GM23338 (cell line): ENCODE data around the gene LIMCH1. TPM values are rescaled to one million over a fixed set of nuclear protein-coding genes. Genes with fewer than 3 reads are reported as not detected.

Source experiments
- ATAC-seq: fragments of 200-7000 bp; cut with Tn5 transposase; 3 replicates; pipeline ENCODE4 v1.9.1; 2020
- DNase-seq: peaks from one replicate; pipeline ENCODE4 v3.0.0-alpha.2; 2015; ENCODE audit warnings: low spot score
- H2AFZ ChIP-seq: fragments of 200-600 bp; sonication (generic); 2 replicates; pipeline ENCODE4 v1.8.0; 2016; ENCODE audit warnings: antibody characterized with exemption, mild to moderate bottlenecking, moderate library complexity
- H3F3A ChIP-seq: fragments of 200-600 bp; sonication (generic); replicated peaks from 2 replicates; pipeline ENCODE4 v1.8.0; 2017; ENCODE audit warnings: antibody characterized with exemption, mixed run types, low read depth
- H3K27ac ChIP-seq: fragments of 200-600 bp; sonication (generic); 2 replicates; pipeline ENCODE4 v1.6.1; 2016; ENCODE audit warnings: low read depth
- H3K27me3 ChIP-seq: fragments of 200-600 bp; sonication (generic); 2 replicates; pipeline ENCODE4 v1.8.0; 2016; ENCODE audit warnings: mild to moderate bottlenecking, mixed run types, moderate library complexity; ENCODE audit not compliant: insufficient read depth
- H3K36me3 ChIP-seq: fragments of 200-600 bp; sonication (generic); 2 replicates; pipeline ENCODE4 v1.8.0; 2016; ENCODE audit warnings: mild to moderate bottlenecking; ENCODE audit not compliant: insufficient read depth
- H3K4me1 ChIP-seq: fragments of 200-600 bp; sonication (generic); 2 replicates; pipeline ENCODE4 v1.8.0; 2016; ENCODE audit warnings: mild to moderate bottlenecking, moderate library complexity; ENCODE audit not compliant: insufficient read depth
- H3K4me2 ChIP-seq: fragments of 200-600 bp; sonication (generic); 2 replicates; pipeline ENCODE4 v1.7.1; 2017; ENCODE audit warnings: mixed run types
- H3K4me3 ChIP-seq: fragments of 200-600 bp; sonication (generic); 2 replicates; pipeline ENCODE4 v1.6.1; 2016; ENCODE audit warnings: mixed run types
- H3K79me2 ChIP-seq: fragments of 200-600 bp; sonication (generic); replicated peaks from 2 replicates; pipeline ENCODE4 v1.8.0; 2017; ENCODE audit warnings: mild to moderate bottlenecking; ENCODE audit not compliant: insufficient read depth
- H3K9me2 ChIP-seq: fragments of 200-600 bp; sonication (generic); 2 replicates; pipeline ENCODE4 v1.8.0; 2017; ENCODE audit not compliant: insufficient read depth
- H4K20me1 ChIP-seq: fragments of 200-600 bp; sonication (generic); replicated peaks from 2 replicates; pipeline ENCODE4 v1.8.0; 2017; ENCODE audit warnings: mild to moderate bottlenecking; ENCODE audit not compliant: insufficient read depth
- H3K27ac Mint-ChIP-seq: 2 replicates; pipeline ENCODE4 v1.8.0; 2020; ENCODE audit warnings: inconsistent platforms, mild to moderate bottlenecking, moderate library complexity, mixed read lengths
- H3K27me3 Mint-ChIP-seq: 3 replicates; pipeline ENCODE4 v1.8.0; 2022; ENCODE audit warnings: low read depth, mild to moderate bottlenecking, moderate library complexity, mixed read lengths, inconsistent platforms; ENCODE audit not compliant: insufficient read depth, poor library complexity
- H3K36me3 Mint-ChIP-seq: 3 replicates; pipeline ENCODE4 v1.8.0; 2021; ENCODE audit warnings: low read depth, mild to moderate bottlenecking, inconsistent platforms, moderate library complexity, mixed read lengths
- H3K4me1 Mint-ChIP-seq: 3 replicates; pipeline ENCODE4 v1.8.0; 2020; ENCODE audit warnings: mild to moderate bottlenecking, inconsistent platforms, mixed read lengths
- H3K4me3 Mint-ChIP-seq: 3 replicates; pipeline ENCODE4 v1.8.0; 2021; ENCODE audit warnings: moderate library complexity, mild to moderate bottlenecking, inconsistent platforms, mixed read lengths
- H3K9me3 Mint-ChIP-seq: 3 replicates; pipeline ENCODE4 v1.8.0; 2020; ENCODE audit warnings: moderate library complexity, mild to moderate bottlenecking, inconsistent platforms, mixed read lengths
- EZH2 ChIP-seq: fragments of 200-600 bp; sonication (generic); IDR thresholded peaks from one replicate; pipeline ENCODE4 v1.8.0; 2017; ENCODE audit warnings: antibody characterized with exemption, mild to moderate bottlenecking, low read depth; ENCODE audit not compliant: unreplicated experiment
- JUNB ChIP-seq: IDR thresholded peaks from one replicate; pipeline ENCODE4 v1.6.1; 2016; ENCODE audit warnings: antibody characterized with exemption; ENCODE audit not compliant: unreplicated experiment
- NANOG ChIP-seq: IDR thresholded peaks from 2 replicates; pipeline ENCODE4 v1.6.1; 2016; ENCODE audit warnings: antibody characterized with exemption, borderline replicate concordance
- POLR2AphosphoS5 ChIP-seq: IDR thresholded peaks from 2 replicates; pipeline ENCODE4 v1.6.1; 2016; ENCODE audit warnings: antibody characterized with exemption, low read depth
- STAT1 ChIP-seq: IDR thresholded peaks from one replicate; pipeline ENCODE4 v1.6.1; 2016; ENCODE audit warnings: antibody characterized with exemption; ENCODE audit not compliant: unreplicated experiment
- ZNF114 ChIP-seq: fragments of 250-450 bp; sonication (Bioruptor Pico); IDR thresholded peaks from 2 replicates; pipeline ENCODE4 v1.5.0; 2020; ENCODE audit warnings: mild to moderate bottlenecking, moderate library complexity
- ZNF331 ChIP-seq: fragments of 250-450 bp; sonication (Bioruptor Pico); IDR thresholded peaks from 2 replicates; pipeline ENCODE4 v1.5.0; 2020; ENCODE audit warnings: low read depth, mild to moderate bottlenecking, moderate library complexity
- ZNF462 ChIP-seq: fragments of 250-450 bp; sonication (Bioruptor Pico); IDR thresholded peaks from 2 replicates; pipeline ENCODE4 v1.5.0; 2020; ENCODE audit warnings: mild to moderate bottlenecking, moderate library complexity
- polyA plus RNA-seq: library from polyadenylated mRNA; unstranded; fragments of >200 nt; fragmentation: Nextera tagmentation; extraction: Ambion mirVana; gene quantifications from 2 replicates; pipeline ENCODE4 v1.2.1, GENCODE V29; 2016
- total RNA-seq: library from RNA; depleted of rRNA; stranded (reverse); fragments of >200 nt; shearing (Covaris generic); gene quantifications from 2 replicates; pipeline ENCODE4 v1.2.3, GENCODE V29; 2014

Gene LIMCH1
- total and polyA plus RNA-seq, 2 experiments from 2014 or later: 1.5 TPM

- TF ChIP-seq ZNF462 (no peak), ZNF114 (CRISPR knock-in tag) (no peak), ZNF331 (CRISPR knock-in tag) (no peak), EZH2 (no peak), POLR2AphosphoS5 (no peak)
Observed at GRCh38 chr4:41548305-41548880, 10.4 kb downstream of the LIMCH1 start (continued).

- Histone ChIP-seq H3K79me2 (no peaks in the 10 kb centered on the region), H3K9me2 (peaks cover 4% of the 10 kb centered on the region; the same call in 1 of the 2 replicates), H3K36me3 (no peaks in the 10 kb centered on the region), H2AFZ (no peak overlapping the region), H3K4me1 (no peaks in the 10 kb centered on the region), H3K27ac (no peak overlapping the region), H3F3A (no peaks in the 10 kb centered on the region), H3K27me3 (no peaks in the 10 kb centered on the region), H3K4me2 (no peak overlapping the region), H3K4me3 (no peak overlapping the region), H4K20me1 (no peaks in the 10 kb centered on the region)
- H3K36me3 Mint-ChIP-seq: no peaks in the 10 kb centered on the region
- no peak overlapping the region for H3K4me3 Mint-ChIP-seq
- TF ChIP-seq NANOG (no peak), STAT1 (no peak), ZNF462 (no peak), POLR2AphosphoS5 (no peak), EZH2 (no peak), JUNB (no peak)
- no peak overlapping the region for H3K27ac Mint-ChIP-seq
- no peak for DNase-seq
- no peaks in the 10 kb centered on the region for H3K9me3 Mint-ChIP-seq
- peaks cover 3% of the 10 kb centered on the region; the same call in 2 of the 3 replicates for H3K4me1 Mint-ChIP-seq
- peaks cover 2% of the 10 kb centered on the region for H3K27me3 Mint-ChIP-seq
- no peak for ATAC-seq
Observed at GRCh38 chr4:41549478-41549877, 11.5 kb downstream of the LIMCH1 start.
